ENCODE data around the gene SEC22A.

GRCh38 chr3:123279121-123279520 is 77.4 kb downstream of the SEC22A start:
- no peak for TF ChIP-seq POLR2A (IDR thresholded peaks at IDR 0.05; ENCODE audit: low read depth, low read length)
- TF ChIP-seq POLR2AphosphoS5 (IDR thresholded peaks at IDR 0.05; ENCODE audit: low read depth, low read length), result no peak

Data from GM12892 (cell line).